Prostate gland (tissue), 2 donors: ENCODE results near the gene CCDC43.

Source experiments
- POLR2A ChIP-seq: fragments of 450-650 bp; IDR thresholded peaks from one replicate; pipeline ENCODE4 v1.6.1; 2016; ENCODE audit warnings: antibody characterized with exemption, mild to moderate bottlenecking
- TF ChIP-seq, protein P1 (sequence below), 4 experiments: fragments of 200-600 bp in 2 of 4; fragments of 450-650 bp in 2 of 4; sonication (generic) in 2 of 4; IDR thresholded peaks; 1 replicate in 3 of 4; 2 replicates in 1 of 4; pipeline ENCODE4 v1.5.1; 2016 to 2019; ENCODE audit warnings: antibody characterized with exemption in 4 of 4, mild to moderate bottlenecking in 2 of 4, moderate library complexity in 2 of 4

DNA sequence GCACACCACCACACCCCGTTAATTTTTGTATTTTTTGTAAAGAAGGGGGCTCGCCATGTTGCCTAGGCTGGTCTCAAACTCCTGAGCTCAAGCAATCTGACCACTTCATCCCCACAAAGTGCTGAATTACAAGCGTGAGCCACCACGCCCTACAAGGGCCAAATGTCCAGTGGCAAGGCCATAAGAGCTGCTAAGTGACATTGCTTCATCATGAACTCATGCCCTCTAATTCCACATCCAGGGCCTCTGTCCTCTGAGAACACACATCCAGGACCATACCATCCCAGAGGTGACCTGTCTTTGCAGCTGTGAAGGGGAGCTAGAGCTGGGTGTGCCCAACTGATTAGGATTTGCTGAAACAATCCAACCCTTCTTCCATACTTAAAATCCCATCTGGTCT, 58.9 kb downstream of the CCDC43 start:
- no peak for TF ChIP-seq POLR2A
- TF ChIP-seq, protein P1, sequence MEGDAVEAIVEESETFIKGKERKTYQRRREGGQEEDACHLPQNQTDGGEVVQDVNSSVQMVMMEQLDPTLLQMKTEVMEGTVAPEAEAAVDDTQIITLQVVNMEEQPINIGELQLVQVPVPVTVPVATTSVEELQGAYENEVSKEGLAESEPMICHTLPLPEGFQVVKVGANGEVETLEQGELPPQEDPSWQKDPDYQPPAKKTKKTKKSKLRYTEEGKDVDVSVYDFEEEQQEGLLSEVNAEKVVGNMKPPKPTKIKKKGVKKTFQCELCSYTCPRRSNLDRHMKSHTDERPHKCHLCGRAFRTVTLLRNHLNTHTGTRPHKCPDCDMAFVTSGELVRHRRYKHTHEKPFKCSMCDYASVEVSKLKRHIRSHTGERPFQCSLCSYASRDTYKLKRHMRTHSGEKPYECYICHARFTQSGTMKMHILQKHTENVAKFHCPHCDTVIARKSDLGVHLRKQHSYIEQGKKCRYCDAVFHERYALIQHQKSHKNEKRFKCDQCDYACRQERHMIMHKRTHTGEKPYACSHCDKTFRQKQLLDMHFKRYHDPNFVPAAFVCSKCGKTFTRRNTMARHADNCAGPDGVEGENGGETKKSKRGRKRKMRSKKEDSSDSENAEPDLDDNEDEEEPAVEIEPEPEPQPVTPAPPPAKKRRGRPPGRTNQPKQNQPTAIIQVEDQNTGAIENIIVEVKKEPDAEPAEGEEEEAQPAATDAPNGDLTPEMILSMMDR (IDR thresholded peaks at IDR 0.05), result no peak
